GM18861 (cell line): ENCODE measurements around the gene NECAB2.

ENCODE experiments used
- ATAC-seq: cut with Tn5 transposase; IDR thresholded peaks from one replicate; pipeline ENCODE4 v1.9.1; 2021; ENCODE audit not compliant: unreplicated experiment

NECAB2 gene

DNA sequence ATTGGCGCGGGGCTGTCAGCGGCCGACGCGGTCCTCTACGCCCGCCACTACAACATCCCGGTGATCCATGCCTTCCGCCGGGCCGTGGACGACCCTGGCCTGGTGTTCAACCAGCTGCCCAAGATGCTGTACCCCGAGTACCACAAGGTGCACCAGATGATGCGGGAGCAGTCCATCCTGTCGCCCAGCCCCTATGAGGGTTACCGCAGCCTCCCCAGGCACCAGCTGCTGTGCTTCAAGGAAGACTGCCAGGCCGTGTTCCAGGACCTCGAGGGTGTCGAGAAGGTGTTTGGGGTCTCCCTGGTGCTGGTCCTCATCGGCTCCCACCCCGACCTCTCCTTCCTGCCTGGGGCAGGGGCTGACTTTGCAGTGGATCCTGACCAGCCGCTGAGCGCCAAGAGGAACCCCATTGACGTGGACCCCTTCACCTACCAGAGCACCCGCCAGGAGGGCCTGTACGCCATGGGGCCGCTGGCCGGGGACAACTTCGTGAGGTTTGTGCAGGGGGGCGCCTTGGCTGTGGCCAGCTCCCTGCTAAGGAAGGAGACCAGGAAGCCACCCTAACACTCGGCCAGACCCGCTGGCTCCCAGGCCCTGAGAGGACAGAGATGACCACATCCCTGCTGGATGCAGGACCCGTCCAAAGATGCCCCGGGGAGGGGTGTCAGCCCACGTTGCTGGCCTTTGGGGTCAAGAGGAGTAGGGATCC is 2.4 kb upstream of the NECAB2 start:
- no peak for ATAC-seq

DNA sequence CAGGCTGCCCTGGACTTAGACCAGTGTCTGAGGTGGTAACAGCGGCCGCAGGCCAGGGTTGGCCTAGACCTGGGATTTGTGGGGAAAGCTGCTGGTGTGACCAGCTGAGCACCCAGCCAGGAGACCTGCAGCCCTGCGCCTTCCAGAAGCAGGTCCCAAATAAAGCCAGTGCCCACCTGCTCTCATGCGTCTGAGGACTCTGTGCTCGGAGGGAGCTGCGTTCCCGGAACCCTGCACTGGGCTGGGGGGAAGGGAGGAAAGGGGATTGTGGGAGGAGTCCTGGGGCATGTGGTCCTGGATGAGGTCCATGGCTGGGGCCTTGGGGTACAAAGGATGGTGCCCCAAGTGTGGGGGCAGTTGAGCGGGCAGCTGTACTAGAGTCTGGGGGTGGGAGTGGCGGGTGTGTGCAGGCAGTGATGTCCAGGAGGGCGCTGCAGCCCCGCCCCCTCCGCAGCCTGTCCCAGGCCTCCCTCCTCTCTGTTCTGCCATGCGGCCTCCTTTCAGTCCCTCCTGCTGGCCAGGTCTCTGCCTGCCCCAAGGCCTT is 1.8 kb upstream of the NECAB2 start:
- ATAC-seq = no peak

DNA sequence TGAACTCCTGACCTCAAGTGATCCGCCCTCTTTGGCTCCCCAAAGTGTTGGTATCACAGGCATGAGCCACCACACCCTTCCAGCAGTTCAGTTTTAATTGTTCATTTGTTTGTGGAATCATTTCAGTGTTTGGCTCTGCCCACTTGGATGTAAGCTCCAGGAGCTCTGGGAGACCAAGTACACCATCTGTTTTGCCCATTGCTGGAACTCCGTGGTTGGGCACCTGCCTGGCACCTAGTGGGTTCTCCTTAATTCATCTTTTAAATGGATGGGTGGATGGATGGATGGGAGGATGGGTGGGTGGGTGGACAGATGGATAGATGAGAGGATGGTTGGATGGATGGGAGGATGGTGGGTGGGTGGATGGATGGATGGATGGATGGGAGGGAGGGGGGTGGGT is 953 bp upstream of the NECAB2 start:
- ATAC-seq = no peak

DNA sequence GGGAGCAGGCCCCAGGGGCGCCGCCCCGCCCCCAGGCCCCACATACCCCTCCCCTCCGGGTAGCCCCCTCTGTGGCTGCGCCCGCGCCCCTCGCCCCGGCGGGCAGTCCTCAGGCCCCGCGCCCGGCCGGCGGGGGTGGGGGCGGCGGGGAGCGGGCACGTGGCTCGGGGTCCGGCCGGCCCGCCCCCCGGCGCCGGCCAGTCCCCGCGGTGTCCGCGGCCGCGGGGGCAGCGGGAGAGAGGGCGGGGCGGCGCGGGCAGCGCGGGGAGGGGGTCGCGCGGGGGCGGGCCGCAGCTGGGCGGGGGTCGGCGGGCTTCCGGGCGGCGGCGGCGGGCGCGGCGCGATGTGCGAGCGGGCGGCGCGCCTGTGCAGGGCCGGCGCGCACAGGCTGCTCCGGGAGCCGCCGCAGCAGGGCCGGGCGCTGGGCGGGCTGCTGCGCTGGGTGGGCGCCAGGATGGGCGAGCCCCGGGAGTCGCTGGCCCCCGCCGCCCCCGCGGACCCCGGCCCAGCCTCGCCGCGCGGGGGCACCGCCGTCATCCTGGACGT is 335 bp downstream of the NECAB2 start:
- no peak for ATAC-seq

DNA sequence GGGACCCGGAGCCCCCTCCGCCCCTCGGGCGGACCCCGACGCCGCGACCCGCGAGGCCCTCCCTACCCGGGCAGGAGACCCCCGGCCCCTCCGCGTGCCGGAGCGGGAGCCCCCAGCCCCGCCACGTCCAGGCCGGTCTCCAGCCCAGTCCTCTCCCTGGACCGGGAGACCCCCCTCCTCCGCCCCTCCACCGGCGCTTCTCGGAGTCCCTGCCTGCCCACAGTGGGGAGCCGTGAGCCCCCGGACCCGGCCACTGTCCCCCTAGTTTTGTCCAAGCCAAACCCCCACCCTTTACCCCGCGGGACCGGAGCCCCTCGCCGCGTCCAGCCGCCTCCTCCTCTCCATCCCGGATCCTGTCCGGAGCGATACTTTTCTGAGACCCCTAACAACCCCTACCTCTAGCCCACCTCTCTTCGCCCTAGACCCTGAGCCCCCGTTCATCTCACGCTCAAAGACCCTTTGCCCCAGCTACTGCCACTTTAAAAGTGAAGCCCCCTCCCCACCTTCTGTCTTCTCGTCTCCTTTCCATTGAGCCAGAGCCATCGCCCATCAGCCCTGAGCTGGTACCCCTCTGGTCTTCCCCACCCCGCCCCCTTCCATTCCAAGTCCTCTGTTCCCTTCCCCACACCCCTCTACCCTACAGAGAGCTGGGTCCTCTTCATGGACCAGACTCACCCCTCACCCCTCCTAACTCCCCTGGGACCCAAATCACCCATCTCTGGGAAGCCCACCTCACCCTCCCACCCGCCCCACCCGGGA is 1.0 kb downstream of the NECAB2 start:
- no peak for ATAC-seq

DNA sequence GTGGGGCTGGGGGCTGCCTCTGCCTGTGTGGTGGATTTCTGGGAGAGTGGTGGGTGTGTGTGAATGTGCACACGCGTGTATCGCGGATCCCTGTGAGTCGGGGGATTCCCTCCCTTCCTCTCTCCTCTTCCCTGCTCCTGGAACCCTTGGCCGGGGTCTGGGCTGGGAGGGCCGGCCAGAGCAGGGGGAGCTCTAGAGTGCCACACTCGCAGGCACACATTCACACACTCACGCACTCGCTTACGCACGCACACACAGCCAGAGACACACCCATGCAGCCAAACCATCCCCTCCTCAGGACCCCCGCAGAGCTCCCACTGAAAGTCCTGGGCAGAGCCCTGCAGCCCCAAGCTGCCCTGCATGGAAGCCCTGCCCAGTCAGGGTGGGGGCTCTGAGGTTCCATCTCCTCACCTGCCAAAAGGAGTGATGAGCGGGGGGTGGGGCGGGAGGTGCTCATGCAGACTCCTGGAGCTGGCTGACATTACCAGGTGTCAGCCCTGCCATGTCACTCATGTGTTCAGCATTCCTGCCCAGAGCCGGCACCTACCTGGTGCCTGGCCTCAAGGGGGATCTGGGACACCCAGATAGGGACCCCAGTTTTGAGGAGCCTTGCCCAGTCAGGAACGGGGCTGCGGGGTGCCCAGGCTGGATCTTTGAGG is 1.9 kb downstream of the NECAB2 start:
- no peak for ATAC-seq

DNA sequence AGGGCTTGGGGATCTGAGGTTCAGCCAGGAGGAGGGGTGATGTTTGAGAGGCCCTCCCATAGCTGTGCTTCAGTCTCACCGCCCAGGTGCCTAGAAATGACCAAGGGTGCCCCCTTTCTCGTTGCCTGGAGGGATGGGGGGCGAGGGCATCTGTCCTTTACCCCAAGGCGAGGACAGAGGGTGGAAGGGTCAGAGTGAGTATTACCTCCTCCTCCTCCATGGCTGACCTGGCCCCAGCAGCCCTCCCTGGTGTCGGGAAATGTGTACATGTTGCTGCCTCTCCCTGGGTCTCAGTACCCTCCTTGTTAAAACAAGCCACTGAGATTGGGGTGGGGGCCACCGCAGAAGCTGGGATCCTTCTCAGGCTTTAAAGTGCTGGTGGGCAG is 2.4 kb downstream of the NECAB2 start:
- no peak for ATAC-seq

DNA sequence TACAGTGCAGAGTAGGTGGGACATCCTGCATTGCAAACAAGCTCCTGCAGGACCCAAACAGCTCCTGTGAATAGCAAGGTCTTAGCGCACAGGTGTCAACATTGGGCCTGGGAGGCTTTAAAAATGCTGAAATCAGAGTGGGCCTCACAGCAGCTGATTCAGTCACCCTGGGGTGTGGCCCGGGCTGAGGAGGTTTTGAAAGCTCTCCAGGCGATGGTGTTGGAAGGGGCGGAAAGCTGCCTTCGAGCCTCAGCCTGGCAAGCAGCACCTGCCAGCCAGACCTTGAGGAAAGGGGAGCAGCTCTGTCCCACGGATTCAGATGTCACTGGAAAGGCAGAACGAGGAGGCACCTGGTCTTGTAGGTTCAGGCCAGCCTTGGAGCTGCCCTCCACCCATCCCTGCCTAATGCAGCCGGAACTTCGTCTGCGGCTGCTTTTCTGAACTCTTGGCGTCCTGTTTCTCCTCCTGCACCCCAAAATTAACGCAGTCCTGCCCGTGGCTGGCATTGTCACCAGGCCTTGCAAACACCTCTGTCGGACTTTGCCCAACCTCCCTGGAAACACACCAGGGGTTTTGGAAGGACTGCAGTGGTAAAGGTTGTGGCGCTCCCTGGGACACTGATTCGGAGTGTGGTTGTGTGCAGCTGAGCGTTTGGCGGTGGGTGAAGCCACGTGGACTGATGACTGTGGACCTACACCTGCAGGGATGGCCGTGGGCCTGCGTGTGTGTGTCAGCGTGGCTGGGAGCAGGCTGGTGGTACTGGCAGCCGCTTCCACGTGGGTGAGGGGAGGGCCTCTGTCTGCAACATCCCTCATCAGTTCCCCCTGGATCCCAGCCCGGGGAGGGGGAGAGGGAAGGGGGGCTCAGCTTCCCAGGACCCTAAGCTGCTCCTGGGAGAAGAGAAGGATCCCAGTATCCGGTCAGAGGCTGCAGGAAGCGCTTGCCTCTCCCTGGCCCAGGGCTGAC is 3.4 kb downstream of the NECAB2 start:
- ATAC-seq = no peak

DNA sequence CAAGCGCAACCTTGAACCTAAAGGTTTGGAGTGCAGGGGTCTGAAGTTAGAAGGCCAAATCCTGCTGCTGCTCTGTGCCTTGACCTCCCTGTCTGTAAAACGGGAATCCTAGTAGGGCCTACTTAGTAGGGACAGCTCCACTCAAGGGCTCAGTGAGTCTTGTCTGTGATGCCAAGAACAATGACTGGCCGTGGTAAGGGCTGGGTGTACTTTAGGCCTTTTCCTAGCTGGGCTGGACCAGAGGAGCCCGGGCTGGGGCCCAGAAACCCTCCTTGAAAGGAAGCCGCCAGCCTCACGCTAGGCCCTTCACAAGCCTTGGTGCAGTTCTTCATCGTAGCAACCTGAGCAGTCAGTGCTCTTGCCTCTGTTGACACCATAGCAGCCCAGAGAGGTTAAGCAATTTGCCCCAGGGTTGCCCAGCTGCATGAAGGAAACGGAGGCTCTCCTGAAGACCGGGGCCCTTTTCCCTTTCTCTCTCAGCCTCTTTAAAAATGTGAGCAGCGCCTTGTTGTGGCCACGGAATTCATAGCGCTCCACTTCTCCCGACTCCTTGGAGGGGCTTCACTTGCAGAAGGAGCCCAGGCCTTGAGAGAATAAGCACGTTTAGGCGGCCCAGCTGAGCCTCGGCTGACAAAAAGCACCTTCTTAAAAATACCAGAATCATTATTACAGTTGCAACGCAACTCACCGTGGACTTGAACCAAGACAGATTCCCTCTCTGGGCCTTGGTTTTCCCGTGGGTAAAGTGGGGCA is 4.4 kb downstream of the NECAB2 start:
- no peak for ATAC-seq

DNA sequence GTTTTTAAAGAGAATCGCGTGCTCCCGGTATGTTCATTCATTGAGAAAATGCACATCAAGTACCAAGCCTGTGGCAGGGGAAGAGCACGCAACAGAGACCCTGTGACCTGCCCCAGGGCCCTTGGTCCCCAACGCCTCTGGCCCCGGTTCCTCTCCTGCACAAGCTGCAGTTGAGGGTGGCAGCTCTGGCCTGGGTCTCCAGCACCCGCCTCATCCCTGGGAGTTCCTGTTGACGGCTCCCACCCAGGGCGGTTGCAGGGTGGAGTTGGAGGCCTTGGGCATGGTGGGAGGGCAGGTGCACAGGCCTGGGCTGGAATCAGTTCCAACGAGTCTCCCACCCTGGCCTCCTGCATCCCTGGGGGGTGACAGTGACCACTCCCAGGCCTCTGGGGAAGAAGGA is 5.0 kb downstream of the NECAB2 start:
- no peak for ATAC-seq

DNA sequence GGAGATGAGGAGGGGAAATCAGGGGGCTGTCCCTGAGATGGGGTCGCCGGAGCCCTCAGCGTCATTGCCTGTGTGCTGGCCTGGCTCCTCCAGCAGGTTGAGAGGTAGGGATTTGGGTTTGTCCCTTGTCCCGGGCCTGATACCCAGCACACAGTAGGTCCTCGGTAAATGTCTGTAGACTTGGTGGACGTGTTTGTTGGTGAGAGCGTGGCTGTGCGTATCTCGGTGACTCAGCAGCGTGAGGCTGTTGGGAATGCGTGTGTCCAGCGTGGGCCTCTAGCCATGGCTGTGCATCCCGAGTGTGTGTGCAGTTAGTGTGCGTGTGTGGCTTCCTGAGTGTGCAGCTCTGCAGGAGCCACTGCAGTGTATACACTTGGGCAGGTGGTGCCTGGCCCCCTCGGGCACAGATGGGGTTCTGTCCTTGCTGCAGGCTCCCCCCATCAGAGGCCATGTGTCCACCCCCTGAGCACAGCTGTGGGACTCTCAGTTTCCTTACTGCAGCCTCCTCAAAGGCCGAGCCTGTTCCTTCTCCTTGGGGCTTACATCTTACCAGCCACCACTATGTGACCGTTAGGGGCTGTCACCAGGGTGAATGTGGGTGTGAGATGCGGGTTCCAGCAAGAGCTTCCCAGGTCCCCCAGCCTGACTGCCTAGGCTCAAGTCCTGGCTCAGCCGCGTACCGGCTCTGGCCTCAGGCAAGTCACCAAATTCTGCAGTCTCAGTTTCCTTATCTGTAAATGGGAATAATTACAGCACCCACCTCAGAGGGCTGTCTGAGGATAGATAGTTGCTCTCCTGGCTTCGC is 5.7 kb downstream of the NECAB2 start:
- ATAC-seq = no peak

DNA sequence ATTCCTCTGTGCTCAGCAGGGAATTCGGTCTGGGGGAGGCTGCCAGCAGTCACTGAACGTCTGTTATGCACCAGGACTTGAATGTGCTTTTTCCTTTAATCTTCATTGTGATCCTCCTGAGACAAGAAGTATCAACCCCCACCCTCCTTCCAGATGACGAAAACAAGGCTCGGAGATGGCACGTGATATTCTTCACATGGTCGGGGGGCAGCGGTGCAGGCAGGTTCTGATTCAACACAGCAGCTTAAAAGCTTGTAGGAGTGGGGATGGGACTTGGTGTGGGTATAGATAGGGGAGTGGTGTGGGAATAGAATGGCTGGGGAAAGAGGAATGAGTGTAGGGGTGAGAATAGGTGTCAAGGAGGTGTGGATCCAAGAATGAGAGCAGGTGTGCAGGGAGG is 6.4 kb downstream of the NECAB2 start:
- no peak for ATAC-seq

DNA sequence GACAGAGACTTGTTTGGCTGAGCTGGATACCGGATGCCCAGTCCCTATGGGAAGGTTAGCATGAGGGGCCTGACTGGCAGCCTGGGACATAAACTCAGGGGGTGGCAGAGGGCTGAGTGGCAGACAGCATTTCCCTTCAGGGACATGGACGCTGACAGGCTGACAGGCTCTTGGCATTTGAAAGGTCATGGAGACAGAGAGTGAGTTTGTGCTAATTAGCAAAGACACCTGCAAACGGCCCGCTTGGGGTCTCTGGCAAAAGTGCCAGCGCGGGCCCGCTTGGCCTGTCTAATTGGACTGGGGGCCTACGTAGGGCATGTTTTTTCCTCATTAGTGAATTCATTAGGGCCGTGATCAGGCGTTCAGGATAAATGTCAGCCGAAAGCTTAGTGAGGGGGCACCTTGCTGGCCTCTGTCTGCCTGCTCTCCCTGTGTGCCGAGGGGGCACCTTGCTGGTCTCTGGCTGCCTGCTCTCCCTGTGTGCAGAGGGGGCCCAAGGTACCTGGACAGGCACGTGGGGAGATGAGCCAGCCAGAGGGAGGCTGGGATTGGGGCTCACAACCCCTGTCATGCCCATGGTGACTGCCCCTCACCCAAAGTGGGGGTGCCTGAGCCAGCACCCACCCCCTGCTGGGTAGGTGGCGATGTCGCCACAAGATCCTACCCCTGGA is 7.7 kb downstream of the NECAB2 start:
- no peak for ATAC-seq

DNA sequence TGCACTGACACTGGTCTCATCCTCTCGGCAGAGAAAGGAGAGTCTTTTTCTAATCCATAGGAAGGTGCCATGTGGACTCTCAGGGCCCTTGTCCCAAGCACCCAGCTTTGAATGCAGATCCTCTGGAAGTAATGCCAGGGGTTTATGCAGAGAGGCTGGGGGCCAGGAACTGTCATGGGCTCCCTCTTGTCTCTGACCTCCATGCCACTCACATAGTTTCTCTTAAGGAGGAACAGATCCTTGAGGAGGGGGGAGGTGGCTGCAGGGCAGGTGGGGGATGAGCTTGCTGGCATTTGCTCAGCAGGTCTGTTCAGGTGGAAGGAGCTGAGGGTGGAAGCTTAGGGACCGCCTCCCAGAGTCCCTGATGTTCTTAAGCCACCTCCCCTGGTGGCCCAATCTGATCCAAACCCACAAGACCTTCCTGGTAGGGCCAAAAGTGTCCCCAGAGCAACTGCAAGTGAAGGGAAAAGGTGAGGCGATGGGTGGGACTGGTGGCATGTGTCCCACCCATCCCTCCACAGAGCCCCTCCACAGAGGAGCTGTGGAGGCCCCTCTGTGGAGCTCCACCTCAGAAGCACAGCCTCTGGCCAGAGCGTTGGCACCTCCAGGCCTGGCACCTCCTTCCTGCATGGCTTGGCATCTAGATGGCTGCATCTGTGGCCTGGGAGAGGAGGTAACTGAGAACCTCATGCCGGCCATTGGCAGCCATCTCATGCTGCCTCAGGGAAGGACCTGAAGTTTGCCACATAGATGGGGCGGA is 9.2 kb downstream of the NECAB2 start:
- no peak for ATAC-seq

DNA sequence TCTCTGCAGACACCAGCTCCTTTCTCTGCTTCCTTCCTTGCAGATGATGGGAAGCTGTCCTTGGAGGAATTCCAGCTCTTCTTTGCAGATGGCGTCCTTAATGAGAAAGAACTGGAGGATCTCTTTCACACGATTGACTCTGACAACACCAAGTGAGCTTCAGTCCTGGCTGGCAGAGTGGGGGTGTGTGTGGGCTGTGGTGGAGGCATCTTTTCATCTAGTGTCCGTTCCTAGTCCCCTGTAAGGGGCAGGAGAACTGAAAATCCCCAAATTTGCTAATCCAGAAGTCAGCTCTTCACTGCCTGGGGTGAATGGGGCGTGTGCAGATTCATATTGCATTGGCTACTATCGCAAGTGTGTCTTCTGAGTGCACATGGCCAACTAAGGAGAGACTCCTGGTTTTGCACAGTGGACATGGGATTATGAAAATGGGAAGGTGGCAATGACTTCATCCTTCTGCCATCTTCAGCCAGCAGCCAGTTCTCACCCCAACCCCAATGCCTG is 10.4 kb downstream of the NECAB2 start:
- no peak for ATAC-seq

DNA sequence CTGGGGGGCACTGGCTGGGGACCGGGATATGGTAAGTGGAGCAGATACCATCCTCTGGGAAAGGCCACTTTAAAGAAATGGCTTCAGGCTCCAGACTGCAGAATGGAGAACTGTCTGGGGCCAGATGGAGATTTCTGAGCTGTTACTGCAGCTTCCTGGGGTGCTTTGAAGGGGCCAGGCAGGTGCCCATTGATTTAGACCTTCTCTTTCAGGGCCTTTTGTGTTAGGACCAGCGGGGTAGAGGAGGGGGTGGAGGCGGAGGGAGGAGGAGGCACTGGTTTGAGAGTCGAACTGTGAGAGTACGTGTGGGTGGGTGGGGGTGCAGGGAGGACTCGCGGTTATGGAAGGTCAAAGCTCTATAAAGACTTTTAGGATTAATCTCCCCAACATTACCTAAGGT is 11.4 kb downstream of the NECAB2 start:
- no peak for ATAC-seq

DNA sequence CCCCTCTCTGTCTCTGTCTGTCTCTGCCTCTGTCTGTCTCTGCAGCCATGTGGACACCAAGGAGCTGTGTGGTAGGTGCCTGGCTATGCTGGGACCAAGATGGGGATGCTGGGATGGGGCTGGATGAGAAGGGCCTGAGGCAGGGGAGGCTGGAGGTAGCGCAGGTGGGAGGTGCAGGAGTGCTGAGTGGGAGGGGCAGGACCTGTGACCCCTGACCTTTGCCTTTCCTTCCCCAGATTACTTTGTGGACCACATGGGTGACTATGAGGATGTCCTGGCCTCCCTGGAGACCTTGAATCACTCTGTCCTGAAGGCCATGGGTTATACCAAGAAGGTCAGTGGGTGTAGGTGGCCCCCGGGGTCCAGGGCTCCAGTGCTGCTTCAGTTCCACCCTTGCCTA is 12.8 kb downstream of the NECAB2 start:
- ATAC-seq = no peak

DNA sequence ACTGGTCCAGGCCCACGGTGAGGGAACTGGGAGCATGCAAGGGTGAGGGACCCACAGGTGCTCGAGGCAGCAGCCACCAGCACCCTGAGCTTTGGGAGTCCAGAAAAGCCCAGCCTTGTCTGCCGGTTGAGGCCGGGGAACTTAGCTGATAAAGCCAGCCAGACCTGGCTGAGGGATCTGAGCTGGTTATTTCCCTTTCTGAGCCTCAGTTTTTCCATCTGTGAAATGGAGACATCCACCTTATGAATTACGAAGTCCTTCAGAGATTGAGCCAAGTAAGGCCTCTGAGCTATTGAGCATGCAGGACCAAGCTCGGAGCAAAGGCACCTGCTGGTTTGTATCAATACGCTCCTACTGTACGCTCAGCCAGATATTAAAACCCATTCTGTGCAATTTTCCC is 13.8 kb downstream of the NECAB2 start:
- ATAC-seq = no peak
